Activated naive CD8-positive, alpha-beta T cell treated with anti-CD3 and anti-CD28 coated beads for 36 hours (primary cell): Measurements from ENCODE around the gene NOL3. TPM values are rescaled to one million over a fixed set of nuclear protein-coding genes. Genes with fewer than 3 reads are reported as not detected.

Source experiments
- DNase-seq: peaks from one replicate; pipeline ENCODE4 v3.0.0; 2021
- H3K27ac Mint-ChIP-seq: one replicate; pipeline ENCODE4 v1.8.0; 2022; ENCODE audit warnings: mild to moderate bottlenecking, moderate library complexity, mixed read lengths
- H3K27me3 Mint-ChIP-seq: one replicate; pipeline ENCODE4 v1.8.0; 2022; ENCODE audit warnings: mild to moderate bottlenecking, mixed read lengths
- H3K36me3 Mint-ChIP-seq: one replicate; pipeline ENCODE4 v1.8.0; 2021; ENCODE audit warnings: mild to moderate bottlenecking, mixed read lengths
- H3K4me1 Mint-ChIP-seq: one replicate; pipeline ENCODE4 v1.8.0; 2021; ENCODE audit warnings: mixed read lengths
- H3K4me3 Mint-ChIP-seq: one replicate; pipeline ENCODE4 v1.8.0; 2022; ENCODE audit warnings: mild to moderate bottlenecking, moderate library complexity, mixed read lengths
- H3K9me3 Mint-ChIP-seq: one replicate; pipeline ENCODE4 v1.8.0; 2022; ENCODE audit warnings: mixed read lengths
- total RNA-seq, 2 experiments: library from RNA; stranded (reverse); gene quantifications; one replicate each; pipeline ENCODE4 v1.2.3, GENCODE V29; 2021

The NOL3 gene
- total RNA-seq, 2 experiments from 2014 or later: 6.1 to 6.4 TPM

DNA sequence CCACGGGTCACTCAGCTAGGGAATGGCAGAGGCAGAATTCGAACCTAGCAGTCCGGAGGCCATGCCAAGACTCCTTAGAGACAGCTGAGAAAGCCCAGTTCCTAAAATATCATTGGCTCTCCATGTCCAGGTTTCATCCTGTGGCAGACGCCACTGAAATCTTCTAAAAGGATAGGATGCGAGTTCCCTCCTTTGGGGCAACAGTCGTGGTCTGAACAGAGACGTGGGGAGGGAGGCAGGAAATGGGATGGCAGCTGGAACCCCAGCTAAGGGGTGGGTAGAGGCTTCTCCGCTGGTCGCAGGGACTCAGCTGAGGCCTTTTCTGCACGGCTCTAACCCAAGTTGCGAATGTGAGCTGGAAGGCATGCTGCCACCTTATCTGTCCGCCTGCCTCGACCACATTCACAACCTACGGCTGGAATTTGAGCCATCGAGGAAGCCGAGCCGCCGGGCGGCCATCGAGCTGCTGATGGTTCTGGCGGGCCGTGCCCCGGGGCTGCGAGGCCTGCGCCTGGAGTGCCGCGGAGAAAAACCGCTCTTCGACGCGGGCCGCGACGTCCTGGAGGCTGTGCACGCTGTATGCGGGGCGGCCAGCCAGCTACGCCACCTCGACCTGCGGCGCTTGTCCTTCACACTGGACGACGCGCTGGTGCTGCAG is 7.7 kb upstream of the NOL3 start:
- H3K36me3 Mint-ChIP-seq: peaks cover 18% of the 10 kb centered on the region
- no peak overlapping the region for H3K27ac Mint-ChIP-seq
- no peak for DNase-seq
- H3K27me3 Mint-ChIP-seq: peaks cover 58% of the 10 kb centered on the region
- no peaks in the 10 kb centered on the region for H3K9me3 Mint-ChIP-seq
- H3K4me3 Mint-ChIP-seq: peak overlapping the region; percentile 18
- H3K4me1 Mint-ChIP-seq: peaks cover 32% of the 10 kb centered on the region

DNA sequence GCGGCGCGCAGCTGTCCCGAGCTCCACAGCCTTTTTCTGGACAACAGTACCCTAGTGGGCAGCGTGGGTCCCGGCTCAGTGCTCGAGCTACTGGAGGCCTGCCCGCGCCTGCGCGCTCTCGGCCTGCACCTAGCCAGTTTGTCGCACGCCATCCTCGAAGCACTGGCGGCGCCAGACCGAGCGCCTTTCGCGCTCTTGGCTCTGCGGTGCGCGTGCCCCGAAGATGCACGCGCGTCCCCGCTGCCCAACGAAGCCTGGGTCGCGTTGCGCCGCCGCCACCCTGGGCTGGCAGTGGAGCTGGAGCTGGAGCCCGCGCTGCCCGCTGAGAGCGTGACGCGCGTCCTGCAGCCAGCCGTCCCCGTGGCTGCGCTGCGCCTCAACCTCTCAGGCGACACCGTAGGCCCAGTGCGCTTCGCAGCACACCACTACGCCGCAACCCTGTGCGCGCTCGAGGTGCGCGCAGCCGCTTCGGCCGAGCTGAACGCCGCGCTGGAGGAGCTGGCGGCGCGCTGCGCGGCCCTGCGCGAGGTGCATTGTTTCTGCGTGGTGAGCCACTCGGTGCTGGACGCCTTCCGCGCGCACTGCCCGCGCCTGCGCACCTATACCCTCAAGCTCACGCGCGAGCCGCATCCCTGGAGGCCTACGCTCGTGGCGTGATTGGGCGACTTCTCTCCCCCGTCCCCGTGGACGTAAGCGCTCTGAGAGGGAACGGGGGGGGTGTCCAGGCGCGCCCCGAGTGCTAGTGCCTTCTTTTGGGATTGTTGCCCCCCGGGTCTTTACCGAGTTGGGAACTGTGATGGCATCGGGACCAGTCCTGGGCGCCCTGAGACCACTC is 7.0 kb upstream of the NOL3 start:
- Mint-ChIP-seq H3K27me3 (peaks cover 65% of the 10 kb centered on the region), H3K36me3 (peaks cover 15% of the 10 kb centered on the region), H3K27ac (no peak overlapping the region), H3K4me1 (peaks cover 27% of the 10 kb centered on the region), H3K4me3 (no peak overlapping the region), H3K9me3 (no peaks in the 10 kb centered on the region)
- peak; percentile 60 for DNase-seq

GRCh38 chr16:67163999-67164558 is 6.3 kb upstream of the NOL3 start:
- H3K4me3 Mint-ChIP-seq: peak overlapping the region; percentile 32

GRCh38 chr16:67164599-67165061 is 5.7 kb upstream of the NOL3 start, which contains the start of gene HSF4:
Gene HSF4, plus strand, starts transcription at chr16:67164745. Its CDS starts 67 bp downstream, at chr16:67164812.
- Mint-ChIP-seq H3K4me1 (peaks cover 21% of the 10 kb centered on the region), H3K4me3 (peak within 1 kb of the TSS; percentile 32), H3K27me3 (peaks cover 77% of the 10 kb centered on the region), H3K27ac (no peak within 1 kb of the TSS), H3K9me3 (no peaks in the 10 kb centered on the region), H3K36me3 (peaks cover 11% of the 10 kb centered on the region)
- no peak for DNase-seq

More at GRCh38 chr16:67163999-67164558, 6.3 kb upstream of the NOL3 start:
- H3K27me3 Mint-ChIP-seq: peaks cover 72% of the 10 kb centered on the region
- H3K4me1 Mint-ChIP-seq: peaks cover 21% of the 10 kb centered on the region
- peaks cover 11% of the 10 kb centered on the region for H3K36me3 Mint-ChIP-seq
- DNase-seq: no peak
- H3K27ac Mint-ChIP-seq: no peak overlapping the region
- no peaks in the 10 kb centered on the region for H3K9me3 Mint-ChIP-seq

GRCh38 chr16:67165121-67166078 is 4.9 kb upstream of the NOL3 start:
- no peak overlapping the region for H3K4me3 Mint-ChIP-seq
- peaks cover 84% of the 10 kb centered on the region for H3K27me3 Mint-ChIP-seq
- DNase-seq: no peak
- no peak overlapping the region for H3K27ac Mint-ChIP-seq
- peaks cover 11% of the 10 kb centered on the region for H3K36me3 Mint-ChIP-seq
- peaks cover 28% of the 10 kb centered on the region for H3K4me1 Mint-ChIP-seq
- no peaks in the 10 kb centered on the region for H3K9me3 Mint-ChIP-seq

- no peaks in the 10 kb centered on the region for H3K9me3 Mint-ChIP-seq
- H3K27me3 Mint-ChIP-seq: peaks cover 86% of the 10 kb centered on the region
- peaks cover 9% of the 10 kb centered on the region for H3K36me3 Mint-ChIP-seq
- H3K27ac Mint-ChIP-seq: no peak overlapping the region
- H3K4me1 Mint-ChIP-seq: peaks cover 28% of the 10 kb centered on the region
- no peak for DNase-seq
- H3K4me3 Mint-ChIP-seq: no peak overlapping the region
These were observed 4.2 kb upstream of the NOL3 start for GRCh38 chr16:67166110-67166547.

- no peak overlapping the region for H3K27ac Mint-ChIP-seq
- H3K27me3 Mint-ChIP-seq: peaks cover 86% of the 10 kb centered on the region
- no peaks in the 10 kb centered on the region for H3K9me3 Mint-ChIP-seq
- H3K4me1 Mint-ChIP-seq: peaks cover 28% of the 10 kb centered on the region
- no peak for DNase-seq
- H3K4me3 Mint-ChIP-seq: no peak overlapping the region
- H3K36me3 Mint-ChIP-seq: peaks cover 6% of the 10 kb centered on the region
These were observed 3.7 kb upstream of the NOL3 start for GRCh38 chr16:67166598-67167168.

GRCh38 chr16:67167588-67167987 is 2.8 kb upstream of the NOL3 start:
- Mint-ChIP-seq H3K4me1 (peaks cover 26% of the 10 kb centered on the region), H3K27ac (no peak overlapping the region), H3K27me3 (peaks cover 86% of the 10 kb centered on the region), H3K9me3 (no peaks in the 10 kb centered on the region), H3K36me3 (peaks cover 3% of the 10 kb centered on the region), H3K4me3 (no peak overlapping the region)
- no peak for DNase-seq

GRCh38 chr16:67169011-67169451 is 1.3 kb upstream of the NOL3 start:
- H3K27me3 Mint-ChIP-seq: peaks cover 93% of the 10 kb centered on the region
- no peak for DNase-seq
- no peak overlapping the region for H3K27ac Mint-ChIP-seq
- H3K4me1 Mint-ChIP-seq: peaks cover 35% of the 10 kb centered on the region
- no peaks in the 10 kb centered on the region for H3K9me3 Mint-ChIP-seq
- peaks cover 3% of the 10 kb centered on the region for H3K36me3 Mint-ChIP-seq
- no peak overlapping the region for H3K4me3 Mint-ChIP-seq

- DNase-seq: peak; percentile 56
- H3K4me1 Mint-ChIP-seq: peaks cover 32% of the 10 kb centered on the region
- peaks cover 89% of the 10 kb centered on the region for H3K27me3 Mint-ChIP-seq
- H3K36me3 Mint-ChIP-seq: peaks cover 3% of the 10 kb centered on the region
- no peaks in the 10 kb centered on the region for H3K9me3 Mint-ChIP-seq
- no peak overlapping the region for H3K27ac Mint-ChIP-seq
- peak overlapping the region; percentile 73 for H3K4me3 Mint-ChIP-seq
These were observed 633 bp upstream of the NOL3 start for GRCh38 chr16:67169642-67170167.

GRCh38 chr16:67170949-67171649 is 761 bp downstream of the NOL3 start:
- Mint-ChIP-seq H3K4me3 (peak overlapping the region; percentile 66), H3K9me3 (no peaks in the 10 kb centered on the region), H3K4me1 (peaks cover 26% of the 10 kb centered on the region), H3K36me3 (peaks cover 3% of the 10 kb centered on the region), H3K27me3 (peaks cover 88% of the 10 kb centered on the region), H3K27ac (no peak overlapping the region)
- no peak for DNase-seq

DNA sequence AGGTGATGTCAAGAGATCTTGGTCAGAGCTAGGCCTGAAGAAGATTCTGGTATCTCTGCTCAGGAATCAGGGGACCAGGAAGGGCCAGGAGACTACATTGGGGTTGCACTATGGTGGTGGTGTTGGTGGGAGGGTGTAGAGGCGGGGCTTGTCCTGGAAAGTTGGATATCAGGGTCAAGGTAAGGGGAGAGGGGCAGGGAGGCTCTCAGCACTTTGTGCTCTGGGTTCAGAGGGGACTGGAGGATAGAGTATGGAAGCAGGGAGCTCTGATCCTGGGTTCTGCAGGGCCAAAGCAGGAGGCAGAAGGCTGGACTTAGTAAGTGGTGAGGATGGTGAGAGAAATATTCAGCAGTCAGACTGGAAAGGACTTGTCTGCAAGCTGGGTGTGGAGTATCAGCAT is 3.0 kb downstream of the NOL3 start:
- H3K36me3 Mint-ChIP-seq: no peaks in the 10 kb centered on the region
- H3K27me3 Mint-ChIP-seq: peaks cover 86% of the 10 kb centered on the region
- peak overlapping the region; percentile 72 for H3K4me3 Mint-ChIP-seq
- DNase-seq: no peak
- no peak overlapping the region for H3K27ac Mint-ChIP-seq
- no peaks in the 10 kb centered on the region for H3K9me3 Mint-ChIP-seq
- H3K4me1 Mint-ChIP-seq: peaks cover 25% of the 10 kb centered on the region
